SK-N-MC (cell line): Measurements from ENCODE around the gene CLIC5.

ENCODE experiments used
- DNase-seq: peaks from one replicate; pipeline ENCODE4 v3.0.0-alpha.2; 2011; ENCODE audit warnings: low read depth, low spot score
- H3K27ac ChIP-seq: fragments of 200-600 bp; sonication (generic); 2 replicates; pipeline ENCODE4 v1.5.1; 2016; ENCODE audit warnings: mixed run types
- H3K36me3 ChIP-seq: fragments of 200-600 bp; sonication (generic); 2 replicates; pipeline ENCODE4 v1.6.1; 2017; ENCODE audit warnings: antibody characterized with exemption, low read length, mixed read lengths; ENCODE audit not compliant: insufficient read depth
- H3K4me3 ChIP-seq: fragments of 200-600 bp; sonication (generic); 2 replicates; pipeline ENCODE4 v1.5.1; 2016
- H3K9ac ChIP-seq: fragments of 200-600 bp; sonication (generic); 2 replicates; pipeline ENCODE4 v1.8.0; 2017; ENCODE audit warnings: mixed run types, mixed read lengths; ENCODE audit not compliant: insufficient read length
- H3K9me3 ChIP-seq: fragments of 200-600 bp; sonication (generic); 2 replicates; pipeline ENCODE4 v1.6.1; 2017; ENCODE audit warnings: low read depth, mild to moderate bottlenecking, antibody characterized with exemption, low read length, moderate library complexity, mixed read lengths
- EZH2 ChIP-seq: fragments of 200-600 bp; sonication (generic); IDR thresholded peaks from one replicate; pipeline ENCODE4 v1.6.1; 2017; ENCODE audit warnings: antibody characterized with exemption
- FOXP2 ChIP-seq: optimal IDR thresholded peaks from 2 replicates; pipeline ENCODE3; 2011; ENCODE audit warnings: mild to moderate bottlenecking, moderate library complexity; ENCODE audit not compliant: insufficient read depth; ENCODE audit errors: extremely low read length, control extremely low read depth
- POLR2AphosphoS5 ChIP-seq: IDR thresholded peaks from 2 replicates; pipeline ENCODE4 v1.6.1; 2012; ENCODE audit warnings: mild to moderate bottlenecking, low read depth, low read length, borderline replicate concordance

The CLIC5 gene

GRCh38 chr6:45966340-45966739 is 49.3 kb downstream of the CLIC5 start:
- Histone ChIP-seq H3K9ac (no peak overlapping the region), H3K4me3 (no peak overlapping the region), H3K27ac (no peak overlapping the region)

GRCh38 chr6:45965792-45966191 is 49.9 kb downstream of the CLIC5 start:
- no peaks in the 10 kb centered on the region for H3K9me3 ChIP-seq
- no peak overlapping the region for H3K27ac ChIP-seq
- TF ChIP-seq EZH2 (no peak), POLR2AphosphoS5 (no peak), FOXP2 (no peak)
- no peak overlapping the region for H3K4me3 ChIP-seq
- no peak for DNase-seq
- no peaks in the 10 kb centered on the region for H3K36me3 ChIP-seq
- H3K9ac ChIP-seq = no peak overlapping the region

More at GRCh38 chr6:45966340-45966739, 49.3 kb downstream of the CLIC5 start:
- no peak for DNase-seq
- TF ChIP-seq POLR2AphosphoS5 = no peak
- no peak for TF ChIP-seq FOXP2
- no peak for TF ChIP-seq EZH2
- Histone ChIP-seq H3K36me3 (no peaks in the 10 kb centered on the region), H3K9me3 (no peaks in the 10 kb centered on the region)

GRCh38 chr6:45965007-45965406 is 50.7 kb downstream of the CLIC5 start:
- no peak overlapping the region for H3K27ac ChIP-seq
- TF ChIP-seq EZH2 = no peak
- no peak for TF ChIP-seq FOXP2
- no peak for TF ChIP-seq POLR2AphosphoS5
- no peak for DNase-seq
- no peaks in the 10 kb centered on the region for H3K36me3 ChIP-seq
- H3K4me3 ChIP-seq = no peak overlapping the region
- no peaks in the 10 kb centered on the region for H3K9me3 ChIP-seq
- H3K9ac ChIP-seq = no peak overlapping the region

GRCh38 chr6:45964300-45964699 is 51.4 kb downstream of the CLIC5 start:
- TF ChIP-seq POLR2AphosphoS5 = no peak
- TF ChIP-seq FOXP2 = no peak
- no peak for TF ChIP-seq EZH2
- Histone ChIP-seq H3K9me3 (no peaks in the 10 kb centered on the region), H3K36me3 (no peaks in the 10 kb centered on the region), H3K27ac (no peak overlapping the region), H3K4me3 (no peak overlapping the region), H3K9ac (no peak overlapping the region)
- DNase-seq = no peak

GRCh38 chr6:45963896-45964295 is 51.8 kb downstream of the CLIC5 start:
- no peak overlapping the region for H3K9ac ChIP-seq
- H3K9me3 ChIP-seq = no peaks in the 10 kb centered on the region
- TF ChIP-seq EZH2 (no peak), FOXP2 (no peak), POLR2AphosphoS5 (no peak)
- H3K36me3 ChIP-seq = no peaks in the 10 kb centered on the region
- H3K27ac ChIP-seq = no peak overlapping the region
- DNase-seq = no peak
- H3K4me3 ChIP-seq = no peak overlapping the region

GRCh38 chr6:45961125-45961524 is 54.5 kb downstream of the CLIC5 start:
- H3K9me3 ChIP-seq = no peaks in the 10 kb centered on the region
- no peaks in the 10 kb centered on the region for H3K36me3 ChIP-seq
- no peak overlapping the region for H3K4me3 ChIP-seq
- no peak overlapping the region for H3K9ac ChIP-seq
- DNase-seq = no peak
- TF ChIP-seq EZH2 = no peak
- no peak for TF ChIP-seq FOXP2
- TF ChIP-seq POLR2AphosphoS5 = no peak
- no peak overlapping the region for H3K27ac ChIP-seq

- TF ChIP-seq POLR2AphosphoS5 (no peak), FOXP2 (no peak), EZH2 (no peak)
- H3K27ac ChIP-seq = no peak overlapping the region
- H3K4me3 ChIP-seq = no peak overlapping the region
- H3K9ac ChIP-seq = no peak overlapping the region
- H3K9me3 ChIP-seq = no peaks in the 10 kb centered on the region
- peak; percentile 28 for DNase-seq
- H3K36me3 ChIP-seq = no peaks in the 10 kb centered on the region
Observed at GRCh38 chr6:45959534-45960145, 56.0 kb downstream of the CLIC5 start.

- H3K36me3 ChIP-seq = no peaks in the 10 kb centered on the region
- no peak overlapping the region for H3K9ac ChIP-seq
- no peak overlapping the region for H3K27ac ChIP-seq
- no peak for TF ChIP-seq EZH2
- no peak for TF ChIP-seq POLR2AphosphoS5
- no peak for TF ChIP-seq FOXP2
- DNase-seq = no peak
- no peaks in the 10 kb centered on the region for H3K9me3 ChIP-seq
- H3K4me3 ChIP-seq = no peak overlapping the region
Observed at GRCh38 chr6:45956663-45957062, 59.0 kb downstream of the CLIC5 start.

GRCh38 chr6:45956176-45956575 is 59.5 kb downstream of the CLIC5 start:
- no peak overlapping the region for H3K27ac ChIP-seq
- H3K9me3 ChIP-seq = no peaks in the 10 kb centered on the region
- H3K9ac ChIP-seq = no peak overlapping the region
- no peaks in the 10 kb centered on the region for H3K36me3 ChIP-seq
- no peak for DNase-seq
- no peak overlapping the region for H3K4me3 ChIP-seq
- TF ChIP-seq EZH2 = no peak
- no peak for TF ChIP-seq POLR2AphosphoS5
